Measurements from ENCODE around the gene TIMP1. TPM values are rescaled to one million over a fixed set of nuclear protein-coding genes. Genes with fewer than 3 reads are reported as not detected.

TIMP1 gene
- total RNA-seq, 2 donors from 2014 or later, result 63.5 to 74.8 TPM

- no peaks in the 10 kb centered on the region for H3K4me1 ChIP-seq (ENCODE audit: control insufficient read depth, insufficient read depth, low read length)
- WGBS, 2 experiments (ENCODE audit: insufficient coverage in 1 of 2, insufficient read length in 1 of 2), result 90 to 91% methylated on average over 4 to 9 of the region's 9 CpGs
These were observed 22.8 kb downstream of the TIMP1 start for GRCh38 chrX:47605024-47605423.

GRCh38 chrX:47607091-47607490, 24.9 kb downstream of the TIMP1 start:
- TF ChIP-seq CTCF (conservative IDR thresholded peaks at IDR 0.05), result no peak
- no peak overlapping the region for H3K27ac Mint-ChIP-seq
- Histone ChIP-seq H3K4me3 (ENCODE audit: low read length) (no peak overlapping the region), H3K36me3 (ENCODE audit: control insufficient read depth, insufficient read depth, low read length) (no peaks in the 10 kb centered on the region), H3K27me3 (ENCODE audit: control insufficient read depth, insufficient read depth, low read length, poor library complexity, severe bottlenecking) (no peaks in the 10 kb centered on the region), H3K27ac (ENCODE audit: low read depth, low read length) (no peak overlapping the region), H3K9me3 (ENCODE audit: control insufficient read depth, low read length) (no peaks in the 10 kb centered on the region), H3K4me1 (ENCODE audit: control insufficient read depth, insufficient read depth, low read length) (no peaks in the 10 kb centered on the region), H3K9ac (ENCODE audit: extremely low read depth, low read length, poor library complexity, severe bottlenecking) (no peak overlapping the region)
- H3K4me1 Mint-ChIP-seq, result peaks cover 2% of the 10 kb centered on the region
- H3K4me3 Mint-ChIP-seq, result no peak overlapping the region
- DNase-seq, result no peak
- H3K36me3 Mint-ChIP-seq (ENCODE audit: low read depth), result no peaks in the 10 kb centered on the region
- H3K9me3 Mint-ChIP-seq, result peaks cover 54% of the 10 kb centered on the region
- H3K27me3 Mint-ChIP-seq (ENCODE audit: insufficient read depth), result no peaks in the 10 kb centered on the region

More at GRCh38 chrX:47605024-47605423, 22.8 kb downstream of the TIMP1 start:
- H3K27me3 ChIP-seq (ENCODE audit: control insufficient read depth, insufficient read depth, low read length, poor library complexity, severe bottlenecking), result no peaks in the 10 kb centered on the region
- no peak for TF ChIP-seq CTCF (conservative IDR thresholded peaks at IDR 0.05)
- no peaks in the 10 kb centered on the region for H3K36me3 ChIP-seq (ENCODE audit: control insufficient read depth, insufficient read depth, low read length)
- H3K27me3 Mint-ChIP-seq (ENCODE audit: insufficient read depth), result no peaks in the 10 kb centered on the region
- no peaks in the 10 kb centered on the region for H3K9me3 ChIP-seq (ENCODE audit: control insufficient read depth, low read length)
- H3K4me3 ChIP-seq (ENCODE audit: low read length), result no peak overlapping the region
- no peak overlapping the region for H3K4me3 Mint-ChIP-seq
- no peak overlapping the region for H3K27ac ChIP-seq (ENCODE audit: low read depth, low read length)
- peaks cover 51% of the 10 kb centered on the region for H3K9me3 Mint-ChIP-seq
- no peaks in the 10 kb centered on the region for H3K36me3 Mint-ChIP-seq (ENCODE audit: low read depth)
- peaks cover 2% of the 10 kb centered on the region for H3K4me1 Mint-ChIP-seq
- no peak overlapping the region for H3K9ac ChIP-seq (ENCODE audit: extremely low read depth, low read length, poor library complexity, severe bottlenecking)
- no peak overlapping the region for H3K27ac Mint-ChIP-seq
- no peak for DNase-seq

- peak; percentile 82 for DNase-seq
- Histone ChIP-seq H3K27me3 (ENCODE audit: control insufficient read depth, insufficient read depth, low read length, poor library complexity, severe bottlenecking) (no peaks in the 10 kb centered on the region), H3K36me3 (ENCODE audit: control insufficient read depth, insufficient read depth, low read length) (no peaks in the 10 kb centered on the region), H3K4me3 (ENCODE audit: low read length) (no peak overlapping the region), H3K4me1 (ENCODE audit: control insufficient read depth, insufficient read depth, low read length) (no peaks in the 10 kb centered on the region), H3K27ac (ENCODE audit: low read depth, low read length) (no peak overlapping the region), H3K9me3 (ENCODE audit: control insufficient read depth, low read length) (no peaks in the 10 kb centered on the region), H3K9ac (ENCODE audit: extremely low read depth, low read length, poor library complexity, severe bottlenecking) (no peak overlapping the region)
- no peak overlapping the region for H3K4me3 Mint-ChIP-seq
- H3K27ac Mint-ChIP-seq, result peak overlapping the region; percentile 84
- 47% methylated on average over 9 of the region's 9 CpGs; no CpG with 5 or more reads in 1 of the 2 experiments for WGBS, 2 experiments (ENCODE audit: insufficient coverage in 1 of 2, insufficient read length in 1 of 2)
- H3K27me3 Mint-ChIP-seq (ENCODE audit: insufficient read depth), result no peaks in the 10 kb centered on the region
- H3K9me3 Mint-ChIP-seq, result peaks cover 60% of the 10 kb centered on the region
- no peak for TF ChIP-seq CTCF (conservative IDR thresholded peaks at IDR 0.05)
- peaks cover 1% of the 10 kb centered on the region for H3K36me3 Mint-ChIP-seq (ENCODE audit: low read depth)
- peaks cover 2% of the 10 kb centered on the region for H3K4me1 Mint-ChIP-seq
These were observed 26.0 kb downstream of the TIMP1 start for GRCh38 chrX:47608130-47608810.

All from endodermal cell (in vitro differentiated cells).